GM11168 (cell line): ENCODE results near the gene LRRC42.

Experiments
- in situ Hi-C: fragments of 300-500 bp; cut with MboI; formaldehyde crosslinking; loops from one replicate; pipeline ENCODE4 v1.12.0; 2022; ENCODE audit warnings: low sequenced_read_pairs; ENCODE audit not compliant: unreplicated experiment

Gene LRRC42

GRCh38 chr1:53938136-53938830 is 7.9 kb upstream of the LRRC42 start:
- in situ Hi-C loops, result no loop called here

GRCh38 chr1:53942127-53942957 is 3.8 kb upstream of the LRRC42 start:
- in situ Hi-C loops, result no loop called here

- in situ Hi-C loops, result no loop called here
Observed at GRCh38 chr1:53943090-53943489, 3.1 kb upstream of the LRRC42 start.

- in situ Hi-C loops, result no loop called here
Observed at GRCh38 chr1:53943490-53944043, 2.6 kb upstream of the LRRC42 start.

GRCh38 chr1:53944469-53945182 is 1.5 kb upstream of the LRRC42 start:
- in situ Hi-C loops, result no loop called here

- in situ Hi-C loops, result no loop called here
Observed at GRCh38 chr1:53945183-53945432, 1.0 kb upstream of the LRRC42 start.

GRCh38 chr1:53945433-53946251 is 508 bp upstream of the LRRC42 start, which contains the start of gene IFT25:
IFT25 (minus strand) TSS chr1:53945699; CDS start chr1:53940082, 5,617 bp downstream.
- in situ Hi-C loops, result no loop called here

- in situ Hi-C loops, result no loop called here
Observed at GRCh38 chr1:53947172-53947907, 1.2 kb downstream of the LRRC42 start.

- in situ Hi-C loops, result no loop called here
Observed at GRCh38 chr1:53948291-53948690, 2.1 kb downstream of the LRRC42 start.

GRCh38 chr1:53949023-53949990 is 3.2 kb downstream of the LRRC42 start:
- in situ Hi-C loops, result no loop called here

GRCh38 chr1:53951697-53952096 is 5.5 kb downstream of the LRRC42 start:
- in situ Hi-C loops, result no loop called here

GRCh38 chr1:53954128-53954527 is 8.0 kb downstream of the LRRC42 start:
- in situ Hi-C loops, result no loop called here

GRCh38 chr1:53956308-53957168 is 10.4 kb downstream of the LRRC42 start:
- in situ Hi-C loops, result loop anchor here (5.0 kb wide), 1 partner anchor 89 kb away; no protein-coding TSS in a partner anchor

GRCh38 chr1:53957194-53957818 is 11.2 kb downstream of the LRRC42 start:
- in situ Hi-C loops, result loop anchor here (5.0 kb wide), 1 partner anchor 90 kb away; no protein-coding TSS in a partner anchor

GRCh38 chr1:53959664-53960250 is 13.6 kb downstream of the LRRC42 start:
- in situ Hi-C loops, result loop anchor here (5.0 kb wide), 1 partner anchor 92 kb away; no protein-coding TSS in a partner anchor

- in situ Hi-C loops, result no loop called here
Observed at GRCh38 chr1:53962395-53962794, 16.2 kb downstream of the LRRC42 start.
